Esophagus squamous epithelium (tissue), 4 donors: ENCODE data around the gene PLA2R1.

Experiments used
- CTCF ChIP-seq, 6 experiments: fragments of 450-650 bp in 4 of 6; fragments of 200-600 bp in 2 of 6; sonication (generic) in 2 of 6; IDR thresholded peaks; one replicate each; pipeline ENCODE4 v1.5.1; 2016 to 2019; ENCODE audit warnings: antibody characterized with exemption in 6 of 6, mild to moderate bottlenecking in 4 of 6, moderate library complexity in 4 of 6
- POLR2A ChIP-seq, 4 donors: fragments of 450-650 bp; IDR thresholded peaks; one replicate each; pipeline ENCODE4 v1.6.1; 2017; ENCODE audit warnings: antibody characterized with exemption in 4 of 4, mild to moderate bottlenecking in 4 of 4, moderate library complexity in 3 of 4

- TF ChIP-seq CTCF (IDR thresholded peaks at IDR 0.05) (no peak), POLR2A (IDR thresholded peaks at IDR 0.05) (no peak)
Observed at GRCh38 chr2:159933727-159934049, 128.7 kb downstream of the PLA2R1 start.
